Chondrocyte (in vitro differentiated cells): Measurements from ENCODE around the gene SREBF2. TPM values are rescaled to one million over a fixed set of nuclear protein-coding genes. Genes with fewer than 3 reads are reported as not detected.

Source experiments
- DNase-seq: peaks from one replicate; pipeline ENCODE4 v3.0.0; 2021; ENCODE audit warnings: mixed read lengths, low spot score
- H3K27ac Mint-ChIP-seq: one replicate; pipeline ENCODE4 v1.8.0; 2021; ENCODE audit warnings: mild to moderate bottlenecking, moderate library complexity, mixed read lengths; ENCODE audit not compliant: unreplicated experiment
- H3K27me3 Mint-ChIP-seq: 2 replicates; pipeline ENCODE4 v1.8.0; 2021; ENCODE audit warnings: low read depth, mixed read lengths
- H3K36me3 Mint-ChIP-seq: 2 replicates; pipeline ENCODE4 v1.8.0; 2021; ENCODE audit warnings: low read depth, mixed read lengths
- H3K4me1 Mint-ChIP-seq: 2 replicates; pipeline ENCODE4 v1.8.0; 2021; ENCODE audit warnings: low read depth, mild to moderate bottlenecking, mixed read lengths
- H3K4me3 Mint-ChIP-seq: one replicate; pipeline ENCODE4 v1.8.0; 2021; ENCODE audit warnings: mild to moderate bottlenecking, moderate library complexity, mixed read lengths; ENCODE audit not compliant: unreplicated experiment
- H3K9me3 Mint-ChIP-seq: 2 replicates; pipeline ENCODE4 v1.8.0; 2021; ENCODE audit warnings: low read depth, mixed read lengths
- total RNA-seq: library from RNA; stranded (reverse); gene quantifications from 3 replicates; pipeline ENCODE4 v1.2.1, GENCODE V29; 2021
- TF ChIP-seq, protein P1 (sequence below): fragments of 200-600 bp; sonication (generic); IDR thresholded peaks from 2 replicates; pipeline ENCODE4 v1.5.0; 2021; ENCODE audit warnings: antibody characterized with exemption, mild to moderate bottlenecking, moderate library complexity

Gene SREBF2
- total RNA-seq, 1 donor from 2014 or later = 106 TPM

DNA sequence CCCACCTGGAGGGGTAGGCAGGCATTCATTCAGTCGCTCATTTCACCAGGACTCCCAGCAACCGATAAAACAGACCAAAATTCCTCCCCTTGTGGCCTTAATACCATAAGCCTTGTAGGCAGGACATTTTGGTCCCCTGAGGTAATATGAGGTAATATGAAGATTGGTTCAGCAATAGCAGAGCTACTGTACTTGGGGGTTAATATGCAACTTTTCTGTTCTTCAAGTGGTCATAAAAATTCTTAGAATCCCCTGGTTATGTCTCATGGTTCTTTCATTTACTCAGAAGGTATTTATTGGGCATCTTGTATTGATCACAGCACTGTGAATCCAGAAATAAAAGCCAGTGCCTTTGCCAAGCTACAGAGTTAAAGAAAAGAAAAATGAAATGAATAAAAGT, 52.2 kb downstream of the SREBF2 start:
- Mint-ChIP-seq H3K4me1 (no peaks in the 10 kb centered on the region), H3K27ac (no peak overlapping the region), H3K9me3 (no peaks in the 10 kb centered on the region), H3K27me3 (no peaks in the 10 kb centered on the region), H3K36me3 (peaks cover 50% of the 10 kb centered on the region), H3K4me3 (no peak overlapping the region)
- DNase-seq = no peak
- TF ChIP-seq, protein P1, sequence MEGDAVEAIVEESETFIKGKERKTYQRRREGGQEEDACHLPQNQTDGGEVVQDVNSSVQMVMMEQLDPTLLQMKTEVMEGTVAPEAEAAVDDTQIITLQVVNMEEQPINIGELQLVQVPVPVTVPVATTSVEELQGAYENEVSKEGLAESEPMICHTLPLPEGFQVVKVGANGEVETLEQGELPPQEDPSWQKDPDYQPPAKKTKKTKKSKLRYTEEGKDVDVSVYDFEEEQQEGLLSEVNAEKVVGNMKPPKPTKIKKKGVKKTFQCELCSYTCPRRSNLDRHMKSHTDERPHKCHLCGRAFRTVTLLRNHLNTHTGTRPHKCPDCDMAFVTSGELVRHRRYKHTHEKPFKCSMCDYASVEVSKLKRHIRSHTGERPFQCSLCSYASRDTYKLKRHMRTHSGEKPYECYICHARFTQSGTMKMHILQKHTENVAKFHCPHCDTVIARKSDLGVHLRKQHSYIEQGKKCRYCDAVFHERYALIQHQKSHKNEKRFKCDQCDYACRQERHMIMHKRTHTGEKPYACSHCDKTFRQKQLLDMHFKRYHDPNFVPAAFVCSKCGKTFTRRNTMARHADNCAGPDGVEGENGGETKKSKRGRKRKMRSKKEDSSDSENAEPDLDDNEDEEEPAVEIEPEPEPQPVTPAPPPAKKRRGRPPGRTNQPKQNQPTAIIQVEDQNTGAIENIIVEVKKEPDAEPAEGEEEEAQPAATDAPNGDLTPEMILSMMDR = no peak

DNA sequence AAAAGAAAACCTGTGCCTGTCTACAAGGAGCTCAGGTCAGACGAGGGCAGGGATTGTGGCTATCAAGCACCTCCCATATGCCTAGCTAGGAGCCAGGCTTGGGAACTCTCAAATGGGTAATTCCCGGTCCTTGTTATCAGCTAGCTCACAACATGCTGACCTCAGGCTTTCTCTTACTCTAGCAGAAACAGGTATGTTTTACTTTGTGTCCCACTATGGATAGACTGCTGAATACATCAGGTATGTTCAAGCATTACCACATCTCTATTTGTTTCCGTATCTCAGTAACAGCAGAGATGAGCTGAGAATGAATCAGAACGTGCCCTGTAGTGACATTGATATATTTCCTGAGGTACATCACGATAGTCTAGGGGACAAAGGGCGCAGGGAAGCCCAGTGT, 52.6 kb downstream of the SREBF2 start:
- TF ChIP-seq, protein P1 = no peak
- H3K9me3 Mint-ChIP-seq = no peaks in the 10 kb centered on the region
- H3K27ac Mint-ChIP-seq = no peak overlapping the region
- H3K27me3 Mint-ChIP-seq = no peaks in the 10 kb centered on the region
- no peaks in the 10 kb centered on the region for H3K4me1 Mint-ChIP-seq
- H3K4me3 Mint-ChIP-seq = no peak overlapping the region
- H3K36me3 Mint-ChIP-seq = peaks cover 51% of the 10 kb centered on the region
- peak; percentile 2 for DNase-seq

DNA sequence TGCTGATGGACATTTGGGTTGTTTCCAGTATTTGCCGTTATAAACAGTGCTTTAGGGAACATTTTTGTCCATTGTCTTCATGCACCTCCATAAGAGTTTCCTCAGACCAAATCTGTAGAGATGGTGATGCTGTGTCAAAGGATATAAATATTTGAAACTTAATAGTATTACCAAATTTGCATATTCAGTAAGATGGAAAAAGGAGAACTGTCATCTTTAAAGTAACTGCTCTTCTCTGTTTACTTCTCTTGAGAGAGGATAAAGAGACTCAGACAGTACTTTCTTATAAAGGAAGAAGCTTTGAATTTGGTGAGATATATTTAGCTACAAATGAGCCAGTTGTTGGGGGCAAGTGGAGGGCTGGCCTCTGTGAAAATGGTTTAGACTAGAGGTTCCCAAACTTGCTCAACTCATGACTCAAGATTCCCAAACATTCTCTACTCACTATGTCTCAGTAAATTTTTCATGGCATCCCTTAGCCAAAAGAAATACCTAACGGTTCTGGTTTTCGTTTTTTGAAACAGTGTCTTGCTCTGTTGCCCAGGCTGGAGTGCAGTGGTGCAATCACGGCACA, 55.8 kb downstream of the SREBF2 start:
- Mint-ChIP-seq H3K36me3 (peaks cover 43% of the 10 kb centered on the region), H3K9me3 (no peaks in the 10 kb centered on the region), H3K4me3 (no peak overlapping the region), H3K27me3 (no peaks in the 10 kb centered on the region), H3K27ac (no peak overlapping the region), H3K4me1 (no peaks in the 10 kb centered on the region)
- TF ChIP-seq, protein P1 = no peak
- no peak for DNase-seq

DNA sequence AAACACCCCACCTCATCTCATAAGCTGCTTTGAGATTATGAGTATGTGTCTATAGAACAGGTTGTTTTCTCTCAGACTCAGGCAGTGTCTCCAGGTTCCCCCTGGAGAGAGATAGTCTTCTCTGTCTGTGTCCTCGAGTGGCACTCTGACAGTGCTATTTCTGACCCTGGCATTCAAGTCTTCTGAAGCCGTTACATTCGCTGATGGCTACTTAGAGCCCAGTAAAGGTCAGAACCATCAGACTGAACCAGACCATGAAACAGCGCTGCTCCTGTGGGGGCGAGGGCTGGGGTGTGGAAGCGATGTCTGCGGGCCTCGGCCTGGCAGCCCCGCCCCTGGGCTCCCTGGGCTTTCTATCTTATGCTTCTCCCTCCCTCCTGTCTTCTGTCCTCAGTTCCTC, 58.5 kb downstream of the SREBF2 start:
- H3K4me1 Mint-ChIP-seq = no peaks in the 10 kb centered on the region
- no peaks in the 10 kb centered on the region for H3K27me3 Mint-ChIP-seq
- peaks cover 32% of the 10 kb centered on the region for H3K36me3 Mint-ChIP-seq
- no peak overlapping the region for H3K4me3 Mint-ChIP-seq
- TF ChIP-seq, protein P1 = no peak
- H3K27ac Mint-ChIP-seq = no peak overlapping the region
- no peaks in the 10 kb centered on the region for H3K9me3 Mint-ChIP-seq
- no peak for DNase-seq

DNA sequence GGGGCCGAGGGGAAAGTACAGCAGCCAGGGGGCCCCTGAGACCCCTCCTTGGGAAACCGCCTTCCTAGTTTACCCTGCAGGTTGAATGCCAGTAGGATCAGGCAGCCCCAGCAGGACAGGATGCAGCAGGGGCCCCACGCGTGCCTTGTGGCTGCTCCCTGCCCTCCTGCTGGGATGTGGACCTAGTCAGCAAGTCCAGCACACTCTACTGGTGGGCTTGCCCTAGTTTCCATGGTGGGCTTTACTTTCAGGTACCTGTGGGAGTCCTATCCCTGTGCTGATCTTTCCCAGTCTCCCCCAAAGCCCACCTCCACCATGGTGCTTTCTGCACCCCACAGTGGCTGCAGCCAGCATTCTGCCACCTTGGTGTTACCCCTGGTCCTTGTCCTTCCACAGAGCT, 59.8 kb downstream of the SREBF2 start:
- H3K4me3 Mint-ChIP-seq = no peak overlapping the region
- no peak overlapping the region for H3K27ac Mint-ChIP-seq
- no peaks in the 10 kb centered on the region for H3K9me3 Mint-ChIP-seq
- DNase-seq = no peak
- no peaks in the 10 kb centered on the region for H3K27me3 Mint-ChIP-seq
- no peaks in the 10 kb centered on the region for H3K4me1 Mint-ChIP-seq
- peaks cover 35% of the 10 kb centered on the region for H3K36me3 Mint-ChIP-seq
- TF ChIP-seq, protein P1 = no peak
